DMS153 treated with DMSO at 0.1 percent for 48 hours (cell line): ENCODE measurements around the gene PTPRM.
"Not testable (repeated sequence)": the region's sequence is repeated elsewhere in the genome, so short reads cannot be mapped to it uniquely, and the experiment has no call there.

Experiments used
- DNase-seq: peaks from one replicate; lab custom pipeline; 2025; ENCODE audit not compliant: unreplicated experiment; lab: John Stamatoyannopoulos, UW

PTPRM gene

DNA sequence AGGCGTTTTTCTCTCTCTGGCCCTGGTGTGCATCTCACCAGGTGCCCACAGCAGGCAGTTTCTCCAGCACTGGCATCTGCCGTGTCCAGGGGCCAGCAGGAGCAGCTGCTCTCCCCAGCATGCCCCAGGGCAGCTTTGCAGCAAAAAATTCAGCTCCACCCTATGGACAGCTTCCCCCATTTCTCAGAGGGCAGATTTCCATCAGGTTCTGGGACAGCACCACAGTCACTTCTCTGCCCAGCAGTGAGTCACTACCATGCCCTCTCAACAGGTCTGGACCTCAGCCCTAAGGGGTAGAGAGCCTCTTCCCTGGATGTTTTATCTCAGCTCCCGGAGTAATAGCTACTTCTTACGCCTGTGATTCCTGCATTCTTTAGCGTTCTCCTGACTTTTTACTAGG lies 871.9 kb downstream of the PTPRM start:
- no peak for DNase-seq

- no peak for DNase-seq
Measured at GRCh38 chr18:8443505-8443904, 876.4 kb downstream of the PTPRM start.

GRCh38 chr18:8446936-8447335 lies 879.8 kb downstream of the PTPRM start:
- not testable (repeated sequence) for DNase-seq

DNA sequence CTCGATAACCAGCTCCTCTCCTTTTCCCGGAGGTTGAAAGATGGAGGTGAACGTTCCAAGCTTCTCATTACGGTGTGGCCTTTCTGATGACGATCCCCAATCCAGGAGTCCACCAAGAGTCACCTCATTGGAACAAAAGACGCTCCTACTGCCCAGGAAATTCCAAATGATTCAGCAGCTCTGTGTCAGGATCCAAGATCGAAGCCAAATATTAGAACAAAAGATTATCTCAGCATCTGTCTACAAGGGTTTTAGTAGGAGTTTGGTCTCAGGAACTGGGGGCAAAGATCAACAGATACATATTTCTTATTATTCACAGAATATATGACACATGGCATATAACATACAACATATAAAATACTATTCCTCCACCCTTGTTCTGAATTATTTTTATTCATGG lies 881.0 kb downstream of the PTPRM start:
- DNase-seq = no peak

DNA sequence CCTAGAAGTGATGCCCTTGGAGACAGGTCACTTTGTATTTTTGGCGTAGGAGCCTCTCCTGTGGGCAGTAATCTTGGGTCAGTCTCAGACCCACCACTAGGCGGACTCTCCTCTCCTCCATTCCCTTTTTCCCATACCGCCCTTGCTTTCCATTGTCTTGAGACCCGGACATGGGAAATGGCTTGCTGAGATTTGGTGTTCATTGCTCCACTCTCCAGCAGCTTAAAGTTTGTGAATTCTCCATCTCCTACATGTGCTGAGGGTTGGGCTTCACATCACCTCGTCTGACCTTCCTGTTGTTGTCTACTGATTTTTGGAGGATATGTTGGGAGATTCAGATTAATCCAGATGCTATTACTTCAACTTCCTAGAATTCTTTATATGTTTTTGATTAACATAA lies 882.9 kb downstream of the PTPRM start:
- DNase-seq = no peak

GRCh38 chr18:8450898-8451665 lies 884.0 kb downstream of the PTPRM start:
- no peak for DNase-seq

- no peak for DNase-seq
Measured at GRCh38 chr18:8453528-8453927, 886.4 kb downstream of the PTPRM start.

DNA sequence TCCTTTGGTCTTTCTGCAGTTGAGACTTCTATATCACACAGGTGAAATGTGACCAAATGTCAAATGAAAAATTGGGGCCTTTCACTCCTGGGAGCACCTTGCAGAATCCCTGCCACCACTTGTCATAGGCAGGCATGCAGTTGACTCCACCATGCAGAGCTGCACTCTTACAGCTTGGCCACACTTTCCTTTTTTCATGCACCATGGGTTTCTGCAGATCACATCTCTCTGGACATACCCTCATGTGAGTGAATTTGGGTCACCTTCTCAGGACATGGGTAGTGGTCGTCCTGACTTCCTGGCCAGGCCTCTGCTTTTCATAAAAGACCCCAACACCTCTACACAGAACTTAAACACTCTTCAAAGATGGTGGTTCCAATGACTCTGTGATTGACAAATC lies 887.0 kb downstream of the PTPRM start:
- DNase-seq = no peak

DNA sequence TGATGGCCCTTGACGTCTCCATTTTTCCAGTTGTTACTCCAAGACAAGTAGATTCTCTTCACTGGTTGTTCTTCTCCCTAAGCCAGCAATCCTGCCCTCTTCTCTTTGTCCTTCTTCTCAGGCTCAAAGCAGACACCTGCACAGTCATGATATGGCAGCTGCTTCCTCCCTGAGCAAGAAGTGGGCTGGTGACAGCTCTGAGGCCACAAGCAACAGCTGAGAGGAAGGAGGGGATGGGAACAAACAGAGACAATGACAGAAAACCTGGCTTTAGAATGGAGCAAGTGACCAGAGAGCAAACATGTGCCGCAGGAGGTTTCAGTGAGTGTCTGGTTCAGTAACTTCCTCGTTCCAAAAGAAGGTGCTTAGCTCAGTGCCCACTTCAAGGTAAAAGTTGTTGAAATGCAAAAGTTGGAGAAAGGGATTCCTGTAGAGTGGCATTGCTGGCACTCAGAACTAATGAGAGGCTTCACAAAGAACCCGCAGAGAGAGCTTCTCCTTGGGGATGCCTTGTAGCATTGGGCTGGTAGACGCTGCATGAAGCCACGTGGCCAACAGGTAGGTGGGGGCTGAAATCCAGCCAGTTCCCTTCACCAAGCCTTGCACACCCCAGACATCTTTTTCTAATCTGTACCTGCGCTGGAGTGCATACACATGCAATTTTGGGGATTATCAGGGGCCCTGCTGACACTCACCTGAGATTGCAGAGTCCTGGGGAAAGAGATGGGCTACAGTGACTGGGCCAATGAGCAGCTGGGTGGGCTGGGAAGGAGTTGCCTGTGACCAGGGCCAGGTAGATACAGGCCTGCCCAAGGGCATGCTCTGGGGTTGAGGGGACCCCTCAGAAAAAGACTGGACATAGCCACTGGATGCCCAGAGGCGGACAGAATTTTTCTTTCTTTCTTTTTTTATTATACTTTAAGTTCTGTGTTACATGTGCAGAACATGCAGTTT lies 888.8 kb downstream of the PTPRM start:
- DNase-seq = no peak
